Sigmoid colon (tissue), 4 donors: Measurements from ENCODE around the gene DLGAP4.

Source experiments
- CTCF ChIP-seq, 4 experiments: fragments of 450-650 bp in 3 of 4; fragments of 200-600 bp in 1 of 4; IDR thresholded peaks; one replicate each; pipeline ENCODE4 v1.5.1; 2016 to 2019; ENCODE audit warnings: antibody characterized with exemption in 4 of 4, mild to moderate bottlenecking in 3 of 4, moderate library complexity in 2 of 4
- EP300 ChIP-seq, 4 donors: sonication (generic); formaldehyde crosslinking; IDR thresholded peaks; one replicate each; pipeline ENCODE4 v1.6.1; 2017; ENCODE audit warnings: antibody characterized with exemption in 4 of 4

DNA sequence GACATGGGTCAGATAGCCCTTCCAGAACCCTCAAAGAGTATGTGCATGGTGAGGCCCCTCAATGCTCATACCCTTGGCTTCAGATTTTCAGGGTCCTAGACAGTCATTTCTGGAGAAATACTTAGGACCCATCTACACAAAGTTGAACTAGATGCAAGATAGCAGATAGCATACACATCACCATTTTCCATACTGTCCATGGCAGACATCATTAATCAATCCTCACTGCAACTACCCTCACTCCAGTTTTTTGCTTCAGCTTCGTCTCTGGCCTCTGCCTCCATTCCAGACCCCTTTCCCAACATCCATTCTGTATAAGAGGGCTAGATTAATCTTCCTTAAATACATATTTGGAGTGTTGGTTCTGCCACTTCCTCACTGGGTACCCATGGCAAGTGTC, 139.7 kb downstream of the DLGAP4 start:
- TF ChIP-seq CTCF (IDR thresholded peaks at IDR 0.05) (no peak), EP300 (IDR thresholded peaks at IDR 0.05) (no peak)
